H9 (cell line): ENCODE data around the gene ELOVL6. TPM values are rescaled to one million over a fixed set of nuclear protein-coding genes. Genes with fewer than 3 reads are reported as not detected.

Experiments
- DNase-seq: peaks from one replicate; pipeline ENCODE4 v3.0.0-alpha.2; 2017
- H2AFZ ChIP-seq: one replicate; pipeline ENCODE4 v1.6.1; 2013; ENCODE audit warnings: mild to moderate bottlenecking, low read length, control low read depth, moderate library complexity
- H2AK5ac ChIP-seq: 2 replicates; pipeline ENCODE4 v1.6.1; 2013; ENCODE audit warnings: low read length, control low read depth, mixed read lengths; ENCODE audit not compliant: insufficient read length
- H2BK120ac ChIP-seq: one replicate; pipeline ENCODE4 v1.6.1; 2013; ENCODE audit warnings: low read depth, mild to moderate bottlenecking, low read length, control low read depth, inconsistent platforms; ENCODE audit not compliant: poor library complexity, severe bottlenecking
- H2BK12ac ChIP-seq: 2 replicates; pipeline ENCODE4 v1.6.1; 2013; ENCODE audit warnings: low read length, control low read depth, mixed read lengths, low read depth; ENCODE audit not compliant: insufficient read length
- H2BK15ac ChIP-seq: 2 replicates; pipeline ENCODE4 v1.6.1; 2013; ENCODE audit warnings: low read depth, low read length, control low read depth
- H2BK20ac ChIP-seq: one replicate; pipeline ENCODE4 v1.6.1; 2013; ENCODE audit warnings: low read depth, mild to moderate bottlenecking, low read length, control low read depth, inconsistent platforms; ENCODE audit not compliant: poor library complexity, severe bottlenecking
- H2BK5ac ChIP-seq: 2 replicates; pipeline ENCODE4 v1.6.1; 2013; ENCODE audit warnings: low read length, control low read depth, mixed read lengths; ENCODE audit not compliant: insufficient read length
- H3K14ac ChIP-seq: 2 replicates; pipeline ENCODE4 v1.6.1; 2013; ENCODE audit warnings: low read length, control low read depth; ENCODE audit not compliant: insufficient read depth
- H3K18ac ChIP-seq: 2 replicates; pipeline ENCODE4 v1.6.1; 2013; ENCODE audit warnings: low read depth, mild to moderate bottlenecking, mixed read lengths, low read length, control low read depth; ENCODE audit not compliant: insufficient read length
- H3K23ac ChIP-seq: 2 replicates; pipeline ENCODE4 v1.6.1; 2013; ENCODE audit warnings: low read length, control low read depth, mixed read lengths, low read depth; ENCODE audit not compliant: insufficient read length
- H3K23me2 ChIP-seq: 2 replicates; pipeline ENCODE4 v1.6.1; 2013; ENCODE audit warnings: low read depth, mild to moderate bottlenecking, mixed read lengths, low read length, control low read depth; ENCODE audit not compliant: insufficient read length, poor library complexity, severe bottlenecking
- H3K27ac ChIP-seq: 2 replicates; pipeline ENCODE4 v1.5.1; 2013; ENCODE audit warnings: low read length, control low read depth, mixed read lengths, low read depth; ENCODE audit not compliant: insufficient read length
- H3K27me3 ChIP-seq: 2 replicates; pipeline ENCODE4 v1.6.1; 2013; ENCODE audit warnings: low read length, control low read depth, inconsistent platforms; ENCODE audit not compliant: insufficient read depth
- H3K4ac ChIP-seq: 2 replicates; pipeline ENCODE4 v1.6.1; 2013; ENCODE audit warnings: low read depth, mild to moderate bottlenecking, control low read depth, inconsistent platforms, low read length, moderate library complexity
- H3K4me1 ChIP-seq: 2 replicates; pipeline ENCODE4 v1.6.1; 2013; ENCODE audit warnings: low read length, control low read depth, inconsistent platforms; ENCODE audit not compliant: insufficient read depth
- H3K4me2 ChIP-seq: 2 replicates; pipeline ENCODE4 v1.6.1; 2013; ENCODE audit warnings: low read length, control low read depth, mixed read lengths; ENCODE audit not compliant: insufficient read length, insufficient read depth
- H3K56ac ChIP-seq: 2 replicates; pipeline ENCODE4 v1.6.1; 2013; ENCODE audit warnings: low read depth, mild to moderate bottlenecking, mixed read lengths, low read length, control low read depth; ENCODE audit not compliant: insufficient read length
- H3K79me1 ChIP-seq: 2 replicates; pipeline ENCODE4 v1.6.1; 2013; ENCODE audit warnings: low read depth, mild to moderate bottlenecking, moderate library complexity, low read length, control low read depth, inconsistent platforms; ENCODE audit not compliant: insufficient read depth, poor library complexity, severe bottlenecking
- H3K79me2 ChIP-seq: 2 replicates; pipeline ENCODE4 v1.6.1; 2013; ENCODE audit warnings: low read length, control low read depth, inconsistent platforms; ENCODE audit not compliant: insufficient read depth
- H3K9ac ChIP-seq: 2 replicates; pipeline ENCODE4 v1.6.1; 2013; ENCODE audit warnings: low read length, control low read depth, mixed read lengths; ENCODE audit not compliant: insufficient read length; ENCODE audit errors: extremely low read depth
- H3K9me3 ChIP-seq: one replicate; pipeline ENCODE4 v1.6.1; 2013; ENCODE audit warnings: low read depth, low read length, inconsistent platforms; ENCODE audit not compliant: control insufficient read depth
- H3T11ph ChIP-seq: one replicate; pipeline ENCODE4 v1.6.1; 2013; ENCODE audit warnings: mild to moderate bottlenecking, low read length, control low read depth, inconsistent platforms
- H4K20me1 ChIP-seq: one replicate; pipeline ENCODE4 v1.6.1; 2013; ENCODE audit not compliant: control insufficient read depth, insufficient read length, insufficient read depth
- H4K5ac ChIP-seq: 2 replicates; pipeline ENCODE4 v1.6.1; 2013; ENCODE audit warnings: low read depth, mild to moderate bottlenecking, mixed read lengths, low read length, control low read depth; ENCODE audit not compliant: insufficient read length
- H4K8ac ChIP-seq: replicated peaks from 2 replicates; pipeline ENCODE4 v1.6.1; 2013; ENCODE audit warnings: low read length, control low read depth, mixed read lengths, low read depth; ENCODE audit not compliant: insufficient read length
- H4K91ac ChIP-seq: 2 replicates; pipeline ENCODE4 v1.6.1; 2013; ENCODE audit warnings: low read depth, mild to moderate bottlenecking, moderate library complexity, mixed read lengths, low read length, control low read depth; ENCODE audit not compliant: insufficient read length
- H3K27ac Mint-ChIP-seq, 3 experiments: 2 replicates in 2 of 3; 3 replicates in 1 of 3; pipeline ENCODE4 v1.8.0; 2020 to 2021; ENCODE audit warnings: mixed read lengths in 3 of 3, mild to moderate bottlenecking in 1 of 3, moderate library complexity in 1 of 3
- H3K27me3 Mint-ChIP-seq: 2 replicates; pipeline ENCODE4 v1.8.0; 2021; ENCODE audit warnings: low read depth, mild to moderate bottlenecking, moderate library complexity, mixed read lengths
- H3K36me3 Mint-ChIP-seq, 3 experiments: 2 replicates in 2 of 3; 3 replicates in 1 of 3; pipeline ENCODE4 v1.8.0; 2020 to 2021; ENCODE audit warnings: low read depth in 3 of 3, mixed read lengths in 3 of 3; ENCODE audit not compliant: insufficient read depth in 1 of 3
- H3K4me1 Mint-ChIP-seq, 2 experiments: 2 replicates each; pipeline ENCODE4 v1.8.0; 2020; ENCODE audit warnings: mixed read lengths in 2 of 2
- H3K4me3 Mint-ChIP-seq, 2 experiments: 2 replicates in 1 of 2; 3 replicates in 1 of 2; pipeline ENCODE4 v1.8.0; 2020 to 2021; ENCODE audit warnings: mild to moderate bottlenecking in 2 of 2, mixed read lengths in 2 of 2, moderate library complexity in 1 of 2
- H3K9me3 Mint-ChIP-seq, 2 experiments: 2 replicates in 1 of 2; 3 replicates in 1 of 2; pipeline ENCODE4 v1.8.0; 2020; ENCODE audit warnings: mild to moderate bottlenecking in 2 of 2, mixed read lengths in 2 of 2, moderate library complexity in 1 of 2
- WGBS: extraction: QIAGEN DNeasy Blood & Tissue Kit; methylation state at CpG from one replicate; pipeline ENCODE4 v1.1.7; 2013; ENCODE audit warnings: missing lambda C conversion rate, low lambda C conversion rate, mixed read lengths; ENCODE audit not compliant: insufficient read length; ENCODE audit errors: extremely low coverage; 5-methylcytosine and 5-hydroxymethylcytosine counted together
- total RNA-seq: library from RNA; stranded (reverse); gene quantifications from 2 replicates; pipeline ENCODE4 v1.2.1, GENCODE V29; 2021
- TF ChIP-seq, protein P1 (sequence below): fragments of 200-600 bp; sonication (generic); conservative IDR thresholded peaks from 3 replicates; pipeline ENCODE4 v1.8.0; 2021; ENCODE audit warnings: antibody characterized with exemption, mild to moderate bottlenecking

The ELOVL6 gene
- total RNA-seq, 1 experiment from 2014 or later = 64.6 TPM

DNA sequence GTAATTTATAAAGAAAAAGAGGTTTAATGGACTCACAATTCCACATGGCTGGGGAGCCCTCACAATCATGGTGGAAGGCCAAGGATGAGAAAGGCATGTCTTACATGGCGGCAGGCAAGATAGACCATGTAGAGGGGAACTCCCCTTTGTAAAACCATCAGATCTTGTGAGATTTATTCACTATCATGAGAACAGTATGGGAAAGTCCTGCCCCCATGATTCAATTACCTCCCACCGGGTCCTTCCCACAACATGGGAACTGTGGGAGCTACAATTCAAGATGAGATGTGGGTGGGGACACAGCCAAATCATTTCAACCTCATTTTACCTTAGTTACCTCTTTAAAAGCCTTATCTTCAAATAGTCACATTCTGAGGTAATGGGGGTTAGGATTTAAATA lies 30.9 kb upstream of the ELOVL6 start:
- H3K27me3 ChIP-seq = no peaks in the 10 kb centered on the region
- Mint-ChIP-seq H3K4me1 (peaks cover 4 to 7% of the 10 kb centered on the region in 2 experiments), H3K27ac (no peak overlapping the region), H3K36me3 (no peaks in the 10 kb centered on the region), H3K27me3 (no peaks in the 10 kb centered on the region), H3K9me3 (peaks cover 0 to 2% of the 10 kb centered on the region in 2 experiments; a peak in 1 of 5 replicates), H3K4me3 (no peak overlapping the region)
- no peak overlapping the region for H2AFZ ChIP-seq
- H2BK12ac ChIP-seq = no peak overlapping the region
- no peak overlapping the region for H3K4ac ChIP-seq
- no peak for DNase-seq
- H2BK5ac ChIP-seq = no peak overlapping the region
- H3K27ac ChIP-seq = no peak overlapping the region
- no peaks in the 10 kb centered on the region for H3K9me3 ChIP-seq
- no peak overlapping the region for H2AK5ac ChIP-seq
- H2BK120ac ChIP-seq = no peak overlapping the region
- no peak overlapping the region for H4K91ac ChIP-seq
- no peaks in the 10 kb centered on the region for H3K79me2 ChIP-seq
- H4K20me1 ChIP-seq = no peaks in the 10 kb centered on the region
- no CpG with 5 or more reads among the region's 2 CpGs for WGBS
- no peak overlapping the region for H3K56ac ChIP-seq
- no peak overlapping the region for H4K8ac ChIP-seq
- TF ChIP-seq, protein P1, sequence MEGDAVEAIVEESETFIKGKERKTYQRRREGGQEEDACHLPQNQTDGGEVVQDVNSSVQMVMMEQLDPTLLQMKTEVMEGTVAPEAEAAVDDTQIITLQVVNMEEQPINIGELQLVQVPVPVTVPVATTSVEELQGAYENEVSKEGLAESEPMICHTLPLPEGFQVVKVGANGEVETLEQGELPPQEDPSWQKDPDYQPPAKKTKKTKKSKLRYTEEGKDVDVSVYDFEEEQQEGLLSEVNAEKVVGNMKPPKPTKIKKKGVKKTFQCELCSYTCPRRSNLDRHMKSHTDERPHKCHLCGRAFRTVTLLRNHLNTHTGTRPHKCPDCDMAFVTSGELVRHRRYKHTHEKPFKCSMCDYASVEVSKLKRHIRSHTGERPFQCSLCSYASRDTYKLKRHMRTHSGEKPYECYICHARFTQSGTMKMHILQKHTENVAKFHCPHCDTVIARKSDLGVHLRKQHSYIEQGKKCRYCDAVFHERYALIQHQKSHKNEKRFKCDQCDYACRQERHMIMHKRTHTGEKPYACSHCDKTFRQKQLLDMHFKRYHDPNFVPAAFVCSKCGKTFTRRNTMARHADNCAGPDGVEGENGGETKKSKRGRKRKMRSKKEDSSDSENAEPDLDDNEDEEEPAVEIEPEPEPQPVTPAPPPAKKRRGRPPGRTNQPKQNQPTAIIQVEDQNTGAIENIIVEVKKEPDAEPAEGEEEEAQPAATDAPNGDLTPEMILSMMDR = no peak
- no peak overlapping the region for H2BK20ac ChIP-seq
- no peaks in the 10 kb centered on the region for H3K4me1 ChIP-seq
- H3K9ac ChIP-seq = no peak overlapping the region
- H3K79me1 ChIP-seq = no peaks in the 10 kb centered on the region
- no peak overlapping the region for H3K14ac ChIP-seq
- H4K5ac ChIP-seq = no peak overlapping the region
- H3K23me2 ChIP-seq = no peaks in the 10 kb centered on the region
- H3T11ph ChIP-seq = no peak overlapping the region
- no peak overlapping the region for H3K23ac ChIP-seq
- no peak overlapping the region for H2BK15ac ChIP-seq
- H3K4me2 ChIP-seq = no peak overlapping the region
- H3K18ac ChIP-seq = no peak overlapping the region
